ENCODE results near the gene CES3.
"Not testable (repeated sequence)": the region's sequence is repeated elsewhere in the genome, so short reads cannot be mapped to it uniquely, and the experiment has no call there.

CES3 gene

DNA sequence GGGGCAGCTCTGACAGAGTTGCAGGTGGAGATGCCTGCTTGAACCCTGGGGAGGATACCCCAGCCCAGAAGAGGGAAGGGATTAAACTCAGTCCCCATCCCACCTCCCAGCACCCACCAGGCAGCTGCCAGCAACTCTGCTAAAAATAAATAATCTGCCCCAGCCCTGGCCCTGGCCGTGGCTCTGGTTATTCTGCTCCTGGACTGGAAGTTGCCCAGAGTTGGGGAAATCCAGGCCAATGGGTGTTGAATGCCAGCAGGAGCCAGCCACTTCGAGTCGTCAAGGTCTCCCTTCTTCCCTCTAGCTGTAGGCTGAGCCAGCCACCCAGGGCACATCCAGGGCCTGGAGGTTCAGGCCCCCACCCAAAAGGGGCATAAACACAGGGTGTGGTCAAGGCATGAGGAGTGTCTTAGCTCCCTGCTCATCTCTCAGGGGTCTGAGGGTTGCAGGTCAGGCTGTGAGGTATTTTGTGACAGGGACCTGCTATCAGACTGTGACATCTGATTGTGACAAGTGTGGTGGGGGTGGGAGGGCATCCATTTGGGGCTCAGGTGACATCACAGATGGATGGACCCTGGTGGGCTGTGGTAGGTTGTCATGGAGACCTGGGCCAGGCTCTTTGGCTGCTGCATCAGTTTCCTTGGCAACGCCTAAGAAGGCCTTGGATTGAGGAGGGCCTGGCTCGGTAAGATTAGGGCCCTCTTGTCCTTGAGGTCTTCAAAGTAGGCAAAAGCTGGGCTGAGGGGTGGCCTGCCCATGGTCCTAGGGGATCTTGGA lies 34.7 kb upstream of the CES3 start:
- no peak for DNase-seq (ENCODE audit: low read depth in 2 of 3, low spot score in 2 of 3)

DNA sequence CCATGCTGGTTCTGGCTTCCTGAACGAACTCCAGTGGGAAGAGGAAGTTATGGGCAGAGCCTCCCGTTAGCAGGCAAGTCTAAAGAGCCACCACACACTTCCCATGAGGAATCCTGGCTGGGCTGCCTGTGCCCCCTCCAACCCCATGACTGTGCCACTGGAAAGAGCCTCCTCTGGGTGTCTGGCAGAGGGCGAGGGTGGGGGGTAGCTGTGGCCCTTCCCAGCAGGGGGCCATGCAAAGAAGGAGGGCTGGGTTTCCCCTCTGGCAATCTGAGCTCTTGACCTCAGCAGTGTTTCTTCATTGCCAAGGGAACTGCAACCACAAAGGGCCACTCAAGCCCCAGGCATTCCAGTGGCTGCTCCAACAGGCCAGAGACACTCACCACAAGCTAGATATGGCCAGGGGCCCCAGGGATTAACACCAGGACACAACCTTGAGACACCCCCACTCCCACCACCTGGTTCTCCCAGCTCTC lies 34.1 kb upstream of the CES3 start:
- no peak for DNase-seq (ENCODE audit: low read depth in 2 of 3, low spot score in 2 of 3)

GRCh38 chr16:66927918-66928649 lies 33.0 kb upstream of the CES3 start:
- no peak for DNase-seq (ENCODE audit: low read depth in 2 of 3, low spot score in 2 of 3)

DNA sequence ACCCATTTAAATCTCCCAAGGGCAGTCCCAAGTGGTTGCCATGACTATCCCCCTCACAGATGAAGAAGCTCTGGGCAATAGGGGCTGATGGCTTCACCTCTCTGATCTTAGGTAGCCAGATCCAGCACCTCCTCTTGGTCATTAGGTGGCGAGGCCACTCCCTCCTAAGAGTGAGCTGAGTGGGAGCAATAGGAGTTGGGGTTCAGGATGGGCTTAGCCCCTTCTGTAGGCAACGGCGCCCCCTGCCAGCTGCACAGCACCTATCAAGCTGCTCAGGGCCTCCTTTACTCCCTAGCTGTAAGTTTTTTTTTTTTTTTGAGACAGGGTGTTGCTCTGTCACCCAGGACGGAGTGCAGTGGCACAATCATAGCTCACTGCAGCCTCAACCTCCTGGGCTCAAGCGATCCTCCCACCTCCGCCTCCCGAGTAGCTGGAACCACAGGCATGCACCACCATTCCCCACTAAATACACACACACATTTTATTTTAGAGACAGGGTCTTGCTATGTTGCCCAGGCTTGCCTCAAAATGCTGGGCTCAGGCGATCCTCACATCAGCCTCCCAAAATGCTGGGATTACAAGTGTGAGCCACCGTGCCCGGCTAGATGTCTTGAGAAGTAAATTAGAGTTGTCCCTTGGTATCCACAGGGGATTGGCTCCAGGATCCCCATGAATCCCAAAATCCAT lies 32.2 kb upstream of the CES3 start:
- no peak for DNase-seq (ENCODE audit: low read depth in 2 of 3, low spot score in 2 of 3)

GRCh38 chr16:66930189-66930588 lies 30.9 kb upstream of the CES3 start:
- no peak for DNase-seq (ENCODE audit: low read depth in 2 of 3, low spot score in 2 of 3)

DNA sequence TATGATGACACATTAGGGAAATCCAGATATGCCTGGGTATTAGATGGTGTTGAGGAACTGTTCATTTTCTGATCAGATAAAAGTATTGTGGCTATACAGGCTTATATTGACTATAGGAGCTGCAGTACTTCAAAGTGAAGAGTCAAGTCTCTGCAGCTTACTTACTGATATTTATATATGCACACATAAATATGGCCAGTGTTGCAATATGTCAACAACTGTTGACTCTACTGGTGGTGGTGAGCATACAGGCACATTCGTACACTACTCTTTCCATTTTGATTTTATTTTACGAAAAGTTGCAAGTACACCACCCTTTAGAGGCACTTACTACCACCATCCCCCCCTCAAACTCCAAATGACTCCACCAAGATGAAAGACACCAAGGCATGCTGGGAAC lies 29.4 kb upstream of the CES3 start:
- DNase-seq (ENCODE audit: low read depth in 2 of 3, low spot score in 2 of 3) = no peak

- no peak for DNase-seq (ENCODE audit: low read depth in 2 of 3, low spot score in 2 of 3)
Measured at GRCh38 chr16:66932076-66932475, 29.0 kb upstream of the CES3 start.

- DNase-seq (ENCODE audit: low read depth in 2 of 3, low spot score in 2 of 3) = peak in 1 of 3 experiments; percentile 41
Measured at GRCh38 chr16:66933776-66934137, 27.3 kb upstream of the CES3 start.

GRCh38 chr16:66934138-66934838 lies 26.8 kb upstream of the CES3 start, which contains the start of gene CIAO2B:
TSS of gene CIAO2B (minus strand) at chr16:66934402. CDS start at chr16:66934364, 38 bp downstream.
- peak; percentile 71 to 79 (median 77) for DNase-seq (ENCODE audit: low read depth in 2 of 3, low spot score in 2 of 3)

DNA sequence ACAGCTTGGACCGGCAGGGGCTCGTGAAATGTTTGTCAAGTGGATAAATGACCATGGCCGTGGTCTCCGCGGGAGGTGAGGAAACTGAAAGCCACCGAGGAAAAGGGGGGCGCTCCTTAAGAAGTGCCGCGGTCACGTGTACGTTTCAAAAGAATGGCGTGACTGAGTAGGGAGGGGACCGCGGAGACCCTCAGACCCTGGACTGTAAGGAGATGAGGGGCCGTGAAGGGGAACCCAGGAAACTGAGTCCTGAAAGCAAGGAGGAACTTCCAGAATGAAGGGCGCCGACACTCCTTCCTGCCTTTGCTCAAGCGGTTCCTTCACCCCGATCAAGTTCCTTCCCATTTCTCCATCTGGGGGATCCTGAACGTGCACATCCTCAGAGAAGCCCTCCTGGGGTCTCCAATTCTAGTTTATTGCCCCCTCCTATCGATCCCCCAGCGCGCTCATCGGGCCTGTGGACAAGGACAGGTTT lies 26.2 kb upstream of the CES3 start:
- not testable (repeated sequence) for DNase-seq (ENCODE audit: low read depth in 2 of 3, low spot score in 2 of 3)

DNA sequence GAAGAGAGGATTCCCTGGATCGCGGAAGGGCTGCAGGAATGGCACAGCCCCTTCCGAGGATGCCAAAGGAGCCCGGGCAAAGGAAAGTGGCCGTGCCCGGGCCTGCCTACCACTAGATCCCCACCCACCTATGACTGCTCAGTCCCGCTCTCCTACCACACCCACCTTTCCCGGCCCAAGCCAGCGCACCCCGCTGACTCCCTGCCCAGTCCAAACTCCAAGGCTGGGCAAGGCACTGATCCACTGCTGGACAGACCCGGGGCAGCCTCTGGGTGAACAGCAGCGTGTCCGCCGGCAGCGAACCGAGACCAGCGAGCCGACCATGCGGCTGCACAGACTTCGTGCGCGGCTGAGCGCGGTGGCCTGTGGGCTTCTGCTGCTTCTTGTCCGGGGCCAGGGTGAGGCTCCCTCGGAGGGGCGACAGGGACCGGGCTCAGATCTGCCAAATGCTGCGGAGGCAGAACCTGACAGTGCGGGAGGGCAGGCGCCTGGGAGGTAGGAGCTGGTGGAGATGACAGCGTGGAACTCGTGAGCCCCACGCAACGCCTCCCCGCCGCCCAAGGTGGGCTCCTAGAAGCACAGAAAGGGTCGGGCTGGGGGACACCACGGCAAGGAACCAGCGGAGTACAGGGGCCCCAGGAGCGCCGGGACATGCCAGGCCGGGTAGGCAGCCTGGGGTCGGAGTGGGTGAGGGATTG lies 25.6 kb upstream of the CES3 start, which contains the start of gene CES2:
TSS of gene CES2 (plus strand) at position 203 of the 698 bp plus-strand sequence. CDS start at position 323, 120 bp downstream.
- no peak for DNase-seq (ENCODE audit: low read depth in 2 of 3, low spot score in 2 of 3)

- no peak for DNase-seq (ENCODE audit: low read depth in 2 of 3, low spot score in 2 of 3)
Measured at GRCh38 chr16:66936462-66936861, 24.6 kb upstream of the CES3 start.

DNA sequence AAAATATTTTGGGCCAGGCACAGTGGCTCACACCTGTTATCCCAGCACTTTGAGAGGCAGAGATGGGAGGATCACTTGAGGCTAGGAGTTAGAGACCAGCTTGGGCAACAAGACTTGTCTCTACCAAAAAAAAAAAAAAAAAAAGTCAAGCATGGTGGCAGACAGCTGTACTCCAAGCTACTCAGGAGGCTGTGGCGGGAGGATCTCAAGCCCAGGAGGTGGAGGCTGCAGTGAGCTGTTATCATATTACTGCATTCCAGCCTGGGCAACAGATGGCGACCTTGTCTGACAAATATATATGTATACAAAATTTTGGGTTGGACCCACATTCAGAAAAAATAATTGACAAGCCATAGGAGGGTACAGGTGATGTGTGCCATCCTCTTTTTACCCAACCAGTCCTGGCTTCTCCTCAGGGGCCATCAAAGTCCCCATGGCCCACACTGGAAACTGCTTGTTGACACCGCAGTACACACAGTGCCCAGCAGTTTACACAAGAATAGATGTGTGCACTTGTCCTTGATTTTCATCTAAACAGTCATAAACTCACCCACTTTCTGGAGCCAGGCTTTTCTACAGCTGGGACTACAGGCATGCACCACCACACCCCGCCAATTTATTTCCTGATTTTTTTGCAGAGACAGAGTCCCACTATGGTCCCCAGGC lies 24.0 kb upstream of the CES3 start:
- DNase-seq (ENCODE audit: low read depth in 2 of 3, low spot score in 2 of 3) = no peak

DNA sequence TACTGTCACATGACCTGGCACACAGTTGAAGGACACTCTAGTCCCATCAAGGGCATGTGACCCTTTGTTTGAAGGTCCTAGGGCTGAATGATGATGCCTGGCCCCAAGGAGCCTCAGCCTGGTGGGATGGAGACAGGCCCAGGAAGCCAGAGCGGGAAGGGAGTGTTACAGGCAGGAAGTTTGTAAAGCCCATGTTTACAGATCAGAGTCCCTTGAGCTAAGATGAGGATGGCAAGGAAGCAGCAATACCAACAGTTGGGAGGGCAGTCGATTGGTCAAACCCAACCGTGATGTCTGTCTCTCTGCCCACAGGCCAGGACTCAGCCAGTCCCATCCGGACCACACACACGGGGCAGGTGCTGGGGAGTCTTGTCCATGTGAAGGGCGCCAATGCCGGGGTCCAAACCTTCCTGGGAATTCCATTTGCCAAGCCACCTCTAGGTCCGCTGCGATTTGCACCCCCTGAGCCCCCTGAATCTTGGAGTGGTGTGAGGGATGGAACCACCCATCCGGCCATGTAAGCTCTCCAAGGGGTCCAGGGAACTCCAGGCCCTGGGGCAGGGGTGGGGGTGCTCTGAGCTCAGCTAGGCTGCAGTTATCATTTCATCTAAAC lies 23.2 kb upstream of the CES3 start:
- DNase-seq (ENCODE audit: low read depth in 2 of 3, low spot score in 2 of 3) = no peak

DNA sequence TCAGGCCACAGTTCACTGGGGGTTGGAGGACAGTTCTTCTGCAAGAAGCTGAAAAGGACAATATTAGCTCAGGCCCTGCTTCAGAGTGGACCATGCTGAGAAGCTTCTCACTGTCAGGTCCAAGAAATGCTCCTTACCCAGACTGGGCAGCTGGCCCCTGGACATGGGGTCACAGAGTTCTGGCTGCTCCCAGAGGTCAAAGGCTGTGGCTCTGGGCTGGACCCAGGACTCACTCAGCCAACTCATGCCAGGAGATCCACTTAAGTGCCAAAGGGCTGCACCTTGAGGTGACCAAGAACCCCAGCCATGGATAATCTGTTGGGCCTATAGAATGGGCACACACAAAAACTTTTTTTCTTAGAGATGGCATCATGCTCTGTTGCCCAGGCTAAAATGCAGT lies 21.7 kb upstream of the CES3 start:
- no peak for DNase-seq (ENCODE audit: low read depth in 2 of 3, low spot score in 2 of 3)

DNA sequence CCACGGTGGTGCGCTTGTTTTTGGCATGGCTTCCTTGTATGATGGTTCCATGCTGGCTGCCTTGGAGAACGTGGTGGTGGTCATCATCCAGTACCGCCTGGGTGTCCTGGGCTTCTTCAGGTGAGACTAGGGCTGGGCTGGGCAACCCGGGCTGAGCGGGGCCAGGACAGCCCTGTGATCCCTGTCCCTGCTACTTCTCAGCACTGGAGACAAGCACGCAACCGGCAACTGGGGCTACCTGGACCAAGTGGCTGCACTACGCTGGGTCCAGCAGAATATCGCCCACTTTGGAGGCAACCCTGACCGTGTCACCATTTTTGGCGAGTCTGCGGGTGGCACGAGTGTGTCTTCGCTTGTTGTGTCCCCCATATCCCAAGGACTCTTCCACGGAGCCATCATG lies 20.8 kb upstream of the CES3 start:
- no peak for DNase-seq (ENCODE audit: low read depth in 2 of 3, low spot score in 2 of 3)

DNA sequence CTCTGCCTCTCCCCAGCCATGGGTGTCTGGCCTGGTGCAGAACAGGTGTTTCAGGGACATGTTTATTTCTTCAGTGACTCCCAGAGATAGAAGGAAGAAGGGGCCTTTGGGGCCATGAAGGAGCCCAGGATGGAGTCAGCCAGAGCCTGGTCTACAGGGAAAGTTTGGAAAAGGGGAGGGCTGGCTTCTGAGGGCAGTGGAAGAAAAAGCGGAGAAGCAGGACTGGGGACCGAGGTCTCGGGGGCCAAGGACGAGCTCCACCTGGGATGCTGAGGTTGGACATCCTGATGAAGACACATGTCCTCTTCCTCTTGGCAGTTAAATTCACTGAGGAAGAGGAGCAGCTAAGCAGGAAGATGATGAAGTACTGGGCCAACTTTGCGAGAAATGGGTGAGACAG lies 18.1 kb upstream of the CES3 start:
- DNase-seq (ENCODE audit: low read depth in 2 of 3, low spot score in 2 of 3) = no peak

- no peak for DNase-seq (ENCODE audit: low read depth in 2 of 3, low spot score in 2 of 3)
Measured at GRCh38 chr16:66943426-66944053, 17.5 kb upstream of the CES3 start.

- DNase-seq (ENCODE audit: low read depth in 2 of 3, low spot score in 2 of 3) = no peak
Measured at GRCh38 chr16:66944054-66944441, 17.0 kb upstream of the CES3 start.

Data from activated CD8-positive, alpha-beta memory T cell treated with anti-CD3 and anti-CD28 coated beads for 48 hours (primary cell).